ENCODE measurements around the gene KRI1.

DNA sequence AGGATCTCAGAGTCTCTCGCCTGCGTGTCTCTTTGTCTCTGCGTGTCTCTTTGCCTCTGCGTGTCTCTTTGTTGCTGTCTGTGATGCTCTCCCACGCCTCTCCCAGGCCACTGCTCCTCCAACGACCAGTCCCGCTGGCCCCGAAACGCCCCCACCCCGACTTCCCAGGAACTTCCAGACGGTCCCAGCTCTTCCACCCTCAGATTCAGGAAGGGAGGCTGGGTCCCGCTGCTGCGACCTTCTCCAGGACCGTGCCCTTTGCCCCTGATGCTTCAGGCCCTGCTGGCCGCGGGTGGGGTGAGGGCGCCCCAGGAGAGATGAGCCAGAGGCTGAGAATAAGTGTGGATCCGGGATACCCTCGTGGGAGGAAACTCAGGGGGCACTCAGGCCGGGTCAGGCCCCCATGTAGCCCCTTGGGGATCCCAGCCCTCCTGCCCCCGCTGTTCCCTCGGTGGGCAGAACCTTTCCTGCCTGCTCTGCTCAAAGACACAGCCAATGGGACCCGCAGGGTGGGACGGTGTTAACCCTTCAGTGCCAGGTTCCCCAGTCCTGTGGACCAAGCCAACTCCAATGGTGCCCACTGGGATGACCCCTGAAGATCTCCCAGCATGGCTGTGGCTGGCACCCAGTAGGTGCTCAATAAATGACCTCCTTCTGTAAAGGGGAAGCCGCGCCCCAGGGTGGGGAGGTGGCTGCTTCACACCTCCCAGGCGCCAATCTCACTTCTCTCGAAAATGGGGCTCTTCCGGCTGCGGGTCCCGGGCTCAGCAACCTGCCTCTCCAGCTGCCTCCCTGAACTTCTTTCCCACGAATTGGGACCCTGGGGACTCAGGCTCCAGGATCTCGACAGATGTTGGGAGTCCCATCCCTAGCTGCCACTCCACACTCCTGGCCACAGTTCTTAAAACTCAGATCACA is 47.1 kb downstream of the KRI1 start:
- TF ChIP-seq, protein P1, sequence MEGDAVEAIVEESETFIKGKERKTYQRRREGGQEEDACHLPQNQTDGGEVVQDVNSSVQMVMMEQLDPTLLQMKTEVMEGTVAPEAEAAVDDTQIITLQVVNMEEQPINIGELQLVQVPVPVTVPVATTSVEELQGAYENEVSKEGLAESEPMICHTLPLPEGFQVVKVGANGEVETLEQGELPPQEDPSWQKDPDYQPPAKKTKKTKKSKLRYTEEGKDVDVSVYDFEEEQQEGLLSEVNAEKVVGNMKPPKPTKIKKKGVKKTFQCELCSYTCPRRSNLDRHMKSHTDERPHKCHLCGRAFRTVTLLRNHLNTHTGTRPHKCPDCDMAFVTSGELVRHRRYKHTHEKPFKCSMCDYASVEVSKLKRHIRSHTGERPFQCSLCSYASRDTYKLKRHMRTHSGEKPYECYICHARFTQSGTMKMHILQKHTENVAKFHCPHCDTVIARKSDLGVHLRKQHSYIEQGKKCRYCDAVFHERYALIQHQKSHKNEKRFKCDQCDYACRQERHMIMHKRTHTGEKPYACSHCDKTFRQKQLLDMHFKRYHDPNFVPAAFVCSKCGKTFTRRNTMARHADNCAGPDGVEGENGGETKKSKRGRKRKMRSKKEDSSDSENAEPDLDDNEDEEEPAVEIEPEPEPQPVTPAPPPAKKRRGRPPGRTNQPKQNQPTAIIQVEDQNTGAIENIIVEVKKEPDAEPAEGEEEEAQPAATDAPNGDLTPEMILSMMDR (IDR thresholded peaks at IDR 0.05) = no peak
- TF ChIP-seq POLR2A (IDR thresholded peaks at IDR 0.05) = no peak

Measured in breast epithelium (tissue), 3 donors.